ENCODE results near the gene ABCD3. TPM values are rescaled to one million over a fixed set of nuclear protein-coding genes. Genes with fewer than 3 reads are reported as not detected.

The ABCD3 gene
- total and polyA plus RNA-seq, 2 donors, result 24.7 to 81.9 TPM

- 70% methylated on average over 11 of the region's 11 CpGs for WGBS
- no peaks in the 10 kb centered on the region for H3K36me3 ChIP-seq (ENCODE audit: insufficient read depth)
- no peak overlapping the region for H3K4me3 ChIP-seq (ENCODE audit: low read depth, low read length)
- H3K27ac ChIP-seq (ENCODE audit: low read depth), result no peak overlapping the region
- H3K4me1 ChIP-seq (ENCODE audit: insufficient read depth), result no peaks in the 10 kb centered on the region
- no peak for DNase-seq (ENCODE audit: extremely low spot score)
Observed at GRCh38 chr1:94396356-94397010, 21.7 kb upstream of the ABCD3 start.

- 83% methylated on average over 5 of the region's 5 CpGs for WGBS
- Histone ChIP-seq H3K4me1 (ENCODE audit: insufficient read depth) (no peaks in the 10 kb centered on the region), H3K4me3 (ENCODE audit: low read depth, low read length) (no peak overlapping the region), H3K27ac (ENCODE audit: low read depth) (no peak overlapping the region), H3K36me3 (ENCODE audit: insufficient read depth) (no peaks in the 10 kb centered on the region)
- no peak for DNase-seq (ENCODE audit: extremely low spot score)
Observed at GRCh38 chr1:94398356-94398755, 19.8 kb upstream of the ABCD3 start.

DNA sequence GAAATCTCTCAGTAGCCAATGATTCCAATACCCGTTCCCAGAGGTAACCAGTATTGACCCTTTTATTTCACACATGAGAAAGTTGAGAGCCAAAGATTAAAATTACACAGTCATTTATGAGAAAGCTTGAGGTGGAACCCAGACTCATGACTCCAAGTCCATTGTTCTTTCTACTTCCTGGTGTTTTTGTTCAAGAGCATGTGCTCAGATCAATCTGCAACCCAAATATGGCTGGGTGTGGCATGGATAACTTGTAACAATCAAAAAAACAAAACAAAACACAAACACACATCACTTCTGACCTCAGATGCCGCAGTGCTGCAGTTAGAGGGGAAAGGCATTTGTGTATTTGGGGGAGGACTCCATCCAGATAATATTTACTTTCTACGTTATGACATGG, 18.7 kb upstream of the ABCD3 start:
- no peaks in the 10 kb centered on the region for H3K36me3 ChIP-seq (ENCODE audit: insufficient read depth)
- no peaks in the 10 kb centered on the region for H3K4me1 ChIP-seq (ENCODE audit: insufficient read depth)
- 77% methylated on average over 3 of the region's 3 CpGs for WGBS
- no peak overlapping the region for H3K4me3 ChIP-seq (ENCODE audit: low read depth, low read length)
- no peak overlapping the region for H3K27ac ChIP-seq (ENCODE audit: low read depth)
- no peak for DNase-seq (ENCODE audit: extremely low spot score)

DNA sequence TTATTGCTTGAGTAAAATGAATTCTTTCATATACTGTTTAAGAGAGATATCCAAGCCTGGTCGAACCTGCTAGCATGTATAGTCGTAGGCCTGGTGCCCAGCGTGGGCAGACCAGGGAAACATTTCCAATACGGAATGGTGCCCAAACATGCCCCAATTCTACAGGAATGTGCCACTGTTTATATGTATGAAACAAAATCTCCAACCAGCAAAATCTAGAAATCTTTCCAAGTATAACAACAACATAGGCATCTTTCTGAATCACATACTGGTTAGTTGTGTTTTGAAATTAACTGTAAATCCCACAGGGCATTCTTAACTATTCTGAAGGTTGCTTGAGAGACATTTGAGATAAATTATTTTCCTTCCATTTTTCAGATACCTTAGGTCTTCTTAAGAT, 17.0 kb upstream of the ABCD3 start:
- H3K4me3 ChIP-seq (ENCODE audit: low read depth, low read length), result no peak overlapping the region
- H3K4me1 ChIP-seq (ENCODE audit: insufficient read depth), result no peaks in the 10 kb centered on the region
- DNase-seq (ENCODE audit: extremely low spot score), result no peak
- H3K36me3 ChIP-seq (ENCODE audit: insufficient read depth), result no peaks in the 10 kb centered on the region
- 94% methylated on average over 4 of the region's 4 CpGs for WGBS
- H3K27ac ChIP-seq (ENCODE audit: low read depth), result no peak overlapping the region

- 72% methylated on average over 4 of the region's 4 CpGs for WGBS
- H3K36me3 ChIP-seq (ENCODE audit: insufficient read depth), result no peaks in the 10 kb centered on the region
- DNase-seq (ENCODE audit: extremely low spot score), result no peak
- no peak overlapping the region for H3K27ac ChIP-seq (ENCODE audit: low read depth)
- H3K4me3 ChIP-seq (ENCODE audit: low read depth, low read length), result no peak overlapping the region
- no peaks in the 10 kb centered on the region for H3K4me1 ChIP-seq (ENCODE audit: insufficient read depth)
Observed at GRCh38 chr1:94406446-94406845, 11.7 kb upstream of the ABCD3 start.

DNA sequence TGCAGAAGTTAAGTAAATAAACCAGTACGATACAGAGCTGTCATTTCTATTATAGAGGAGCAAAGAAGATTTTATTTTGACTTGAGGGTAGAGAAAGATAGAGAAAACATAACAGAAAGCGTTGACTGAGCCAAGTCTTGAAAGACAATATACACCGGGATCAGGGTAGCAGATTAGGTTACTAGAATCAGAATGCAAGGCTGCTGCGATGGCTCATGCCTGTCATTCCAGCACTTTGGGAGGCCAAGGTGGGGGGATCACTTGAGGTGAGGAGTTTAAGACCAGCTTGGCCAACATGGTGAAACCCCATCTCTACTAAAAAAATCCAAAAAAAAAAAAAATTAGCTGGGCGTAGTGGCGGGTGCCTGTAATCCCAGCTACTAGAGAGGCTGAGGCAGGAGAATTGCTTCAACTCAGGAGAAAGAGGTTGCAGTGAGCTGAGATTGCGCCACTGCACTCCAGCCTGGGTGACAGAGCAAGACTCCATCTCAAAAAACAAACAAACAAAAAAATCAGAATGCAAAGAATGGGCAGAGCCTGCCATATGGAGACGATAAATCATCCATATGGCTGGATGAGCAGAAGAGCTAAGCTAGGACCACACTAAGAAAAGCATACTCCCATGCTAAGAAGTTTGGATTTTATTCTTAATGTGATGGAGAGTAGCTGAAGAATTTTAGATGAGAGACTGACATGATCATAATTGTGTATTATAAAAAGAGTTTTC, 9.9 kb upstream of the ABCD3 start:
- Histone ChIP-seq H3K4me1 (ENCODE audit: insufficient read depth) (no peaks in the 10 kb centered on the region), H3K27ac (ENCODE audit: low read depth) (no peak overlapping the region), H3K4me3 (ENCODE audit: low read depth, low read length) (no peak overlapping the region), H3K36me3 (ENCODE audit: insufficient read depth) (no peaks in the 10 kb centered on the region)
- WGBS, result 64% methylated on average over 8 of the region's 8 CpGs
- DNase-seq (ENCODE audit: extremely low spot score), result no peak

- Histone ChIP-seq H3K4me3 (ENCODE audit: low read depth, low read length) (no peak overlapping the region), H3K4me1 (ENCODE audit: insufficient read depth) (no peaks in the 10 kb centered on the region), H3K27ac (ENCODE audit: low read depth) (no peak overlapping the region), H3K36me3 (ENCODE audit: insufficient read depth) (no peaks in the 10 kb centered on the region)
- no peak for DNase-seq (ENCODE audit: extremely low spot score)
- WGBS, result 37% methylated on average over 1 of the region's 1 CpG
Observed at GRCh38 chr1:94411237-94411636, 7.0 kb upstream of the ABCD3 start.

DNA sequence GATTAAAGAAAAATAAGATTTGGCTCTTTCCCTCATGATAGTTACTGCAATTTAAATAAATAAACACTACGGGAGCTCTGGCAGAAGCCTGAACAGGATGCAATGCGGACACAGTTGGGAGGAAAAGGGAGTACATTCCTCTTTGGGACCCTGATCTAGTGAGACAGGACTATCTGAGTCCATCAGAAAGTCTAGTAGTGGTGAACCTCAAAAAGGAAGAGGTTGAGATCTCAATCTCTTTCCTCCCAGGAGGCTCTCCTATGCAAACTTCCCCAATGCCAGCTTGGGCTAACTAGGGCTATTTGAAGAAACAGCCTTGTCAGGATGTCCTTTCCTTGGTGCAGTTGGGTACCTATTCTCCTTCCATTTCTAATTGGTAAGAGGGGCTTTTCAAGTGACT, 4.9 kb upstream of the ABCD3 start:
- DNase-seq (ENCODE audit: extremely low spot score), result no peak
- 69% methylated on average over 2 of the region's 2 CpGs for WGBS
- Histone ChIP-seq H3K36me3 (ENCODE audit: insufficient read depth) (no peaks in the 10 kb centered on the region), H3K4me3 (ENCODE audit: low read depth, low read length) (no peak overlapping the region), H3K4me1 (ENCODE audit: insufficient read depth) (no peaks in the 10 kb centered on the region), H3K27ac (ENCODE audit: low read depth) (no peak overlapping the region)

GRCh38 chr1:94416901-94417727, 1.1 kb upstream of the ABCD3 start:
- peak overlapping the region; percentile 87 for H3K4me3 ChIP-seq (ENCODE audit: low read depth, low read length)
- 24% methylated on average over 15 of the region's 15 CpGs for WGBS

GRCh38 chr1:94417728-94417977, 536 bp upstream of the ABCD3 start:
- Histone ChIP-seq H3K27ac (ENCODE audit: low read depth) (peak overlapping the region; percentile 63), H3K4me3 (ENCODE audit: low read depth, low read length) (peak overlapping the region; percentile 87), H3K4me1 (ENCODE audit: insufficient read depth) (peaks cover 2% of the 10 kb centered on the region), H3K36me3 (ENCODE audit: insufficient read depth) (no peaks in the 10 kb centered on the region)
- no peak for DNase-seq (ENCODE audit: extremely low spot score)
- WGBS, result 3% methylated on average over 9 of the region's 9 CpGs

More at GRCh38 chr1:94416901-94417727, 1.1 kb upstream of the ABCD3 start:
- no peaks in the 10 kb centered on the region for H3K36me3 ChIP-seq (ENCODE audit: insufficient read depth)
- peak overlapping the region; percentile 43 for H3K27ac ChIP-seq (ENCODE audit: low read depth)
- DNase-seq (ENCODE audit: extremely low spot score), result peak; percentile 51
- H3K4me1 ChIP-seq (ENCODE audit: insufficient read depth), result peaks cover 2% of the 10 kb centered on the region

GRCh38 chr1:94418664-94419655, 771 bp downstream of the ABCD3 start:
- H3K4me3 ChIP-seq (ENCODE audit: low read depth, low read length), result peak overlapping the region; percentile 87
- no peak for DNase-seq (ENCODE audit: extremely low spot score)
- peak overlapping the region; percentile 71 for H3K27ac ChIP-seq (ENCODE audit: low read depth)
- 4% methylated on average over 52 of the region's 52 CpGs for whole genome bisulfite sequencing
- H3K36me3 ChIP-seq (ENCODE audit: insufficient read depth), result no peaks in the 10 kb centered on the region
- H3K4me1 ChIP-seq (ENCODE audit: insufficient read depth), result peaks cover 2% of the 10 kb centered on the region

DNA sequence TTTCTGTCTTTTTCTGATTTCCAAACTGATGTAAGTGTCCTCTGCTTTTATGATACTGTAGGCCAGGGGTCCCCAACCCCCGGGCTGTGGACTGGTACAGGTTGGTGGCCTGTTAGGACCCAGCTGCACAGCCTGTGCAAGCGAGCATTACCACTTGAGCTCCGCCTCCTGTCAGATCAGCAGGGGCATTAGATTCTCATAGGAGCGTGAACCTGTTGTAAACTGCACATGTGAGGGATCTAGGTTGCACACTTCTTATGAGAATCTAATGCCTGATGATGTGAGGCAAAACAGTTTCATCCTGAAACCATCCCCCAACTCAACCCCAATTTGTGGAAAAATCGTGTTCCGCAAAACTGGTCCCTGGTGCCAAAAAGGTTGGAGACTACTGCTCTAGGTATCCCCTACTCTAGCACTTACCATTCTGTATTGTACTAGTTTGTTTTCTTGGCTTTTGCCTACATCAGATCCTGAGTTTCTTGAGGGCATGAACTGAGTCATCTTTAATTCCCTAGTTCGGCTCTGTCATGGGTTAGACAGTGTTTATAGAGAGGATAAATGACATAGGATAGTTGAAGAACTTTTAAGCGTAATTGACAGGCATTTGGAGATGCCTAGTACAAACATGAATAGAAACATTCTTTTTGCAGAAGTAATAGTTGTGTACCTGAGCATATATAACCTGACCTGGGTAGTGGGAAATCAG, 4.1 kb downstream of the ABCD3 start:
- H3K4me1 ChIP-seq (ENCODE audit: insufficient read depth), result peaks cover 2% of the 10 kb centered on the region
- H3K27ac ChIP-seq (ENCODE audit: low read depth), result no peak overlapping the region
- WGBS, result 88% methylated on average over 8 of the region's 8 CpGs
- no peak for DNase-seq (ENCODE audit: extremely low spot score)
- H3K36me3 ChIP-seq (ENCODE audit: insufficient read depth), result no peaks in the 10 kb centered on the region
- no peak overlapping the region for H3K4me3 ChIP-seq (ENCODE audit: low read depth, low read length)
